Measurements from ENCODE around the gene CCNY.

CCNY gene

GRCh38 chr10:35470248-35470924, 134.1 kb downstream of the CCNY start:
- Histone ChIP-seq H3K4me1 (ENCODE audit: low read depth, poor library complexity, severe bottlenecking) (no peaks in the 10 kb centered on the region), H3K4me2 (no peak overlapping the region), H3K27me3 (ENCODE audit: insufficient read depth, low read depth) (no peaks in the 10 kb centered on the region), H3K79me2 (ENCODE audit: insufficient read depth, low read depth) (no peaks in the 10 kb centered on the region; the same call in 1 of the 2 replicates), H3K27ac (no peak overlapping the region), H3K36me3 (ENCODE audit: insufficient read depth) (no peaks in the 10 kb centered on the region), H3K9ac (no peak overlapping the region), H3K4me3 (IDR thresholded peaks at IDR 0.05; ENCODE audit: insufficient read depth, low read depth, low read length) (no peak overlapping the region), H2AFZ (ENCODE audit: low read depth) (no peak overlapping the region), H4K20me1 (ENCODE audit: insufficient read depth) (no peaks in the 10 kb centered on the region)
- no peak for TF ChIP-seq CTCF (conservative IDR thresholded peaks at IDR 0.05; ENCODE audit: low read depth, low read length)

GRCh38 chr10:35470925-35471315, 134.6 kb downstream of the CCNY start:
- no peak for TF ChIP-seq CTCF (conservative IDR thresholded peaks at IDR 0.05; ENCODE audit: low read depth, low read length)
- H3K4me1 ChIP-seq (ENCODE audit: low read depth, poor library complexity, severe bottlenecking), result no peaks in the 10 kb centered on the region
- no peaks in the 10 kb centered on the region for H4K20me1 ChIP-seq (ENCODE audit: insufficient read depth)
- no peak overlapping the region for H3K4me3 ChIP-seq (IDR thresholded peaks at IDR 0.05; ENCODE audit: insufficient read depth, low read depth, low read length)
- H3K36me3 ChIP-seq (ENCODE audit: insufficient read depth), result no peaks in the 10 kb centered on the region
- no peak overlapping the region for H3K9ac ChIP-seq
- H3K79me2 ChIP-seq (ENCODE audit: insufficient read depth, low read depth), result no peaks in the 10 kb centered on the region; the same call in 1 of the 2 replicates
- H2AFZ ChIP-seq (ENCODE audit: low read depth), result no peak overlapping the region
- H3K27me3 ChIP-seq (ENCODE audit: insufficient read depth, low read depth), result no peaks in the 10 kb centered on the region
- no peak overlapping the region for H3K27ac ChIP-seq
- H3K4me2 ChIP-seq, result no peak overlapping the region

- no peaks in the 10 kb centered on the region for H3K27me3 ChIP-seq (ENCODE audit: insufficient read depth, low read depth)
- H3K27ac ChIP-seq, result no peak overlapping the region
- no peak overlapping the region for H3K4me3 ChIP-seq (IDR thresholded peaks at IDR 0.05; ENCODE audit: insufficient read depth, low read depth, low read length)
- no peaks in the 10 kb centered on the region for H3K36me3 ChIP-seq (ENCODE audit: insufficient read depth)
- H3K4me2 ChIP-seq, result no peak overlapping the region
- H3K4me1 ChIP-seq (ENCODE audit: low read depth, poor library complexity, severe bottlenecking), result no peaks in the 10 kb centered on the region
- H3K79me2 ChIP-seq (ENCODE audit: insufficient read depth, low read depth), result no peaks in the 10 kb centered on the region; the same call in 1 of the 2 replicates
- H3K9ac ChIP-seq, result no peak overlapping the region
- no peaks in the 10 kb centered on the region for H4K20me1 ChIP-seq (ENCODE audit: insufficient read depth)
- H2AFZ ChIP-seq (ENCODE audit: low read depth), result no peak overlapping the region
- no peak for TF ChIP-seq CTCF (conservative IDR thresholded peaks at IDR 0.05; ENCODE audit: low read depth, low read length)
These were observed 135.1 kb downstream of the CCNY start for GRCh38 chr10:35471435-35471834.

GRCh38 chr10:35480142-35480541, 143.8 kb downstream of the CCNY start:
- H3K4me1 ChIP-seq (ENCODE audit: low read depth, poor library complexity, severe bottlenecking), result no peaks in the 10 kb centered on the region
- no peaks in the 10 kb centered on the region for H4K20me1 ChIP-seq (ENCODE audit: insufficient read depth)
- H3K27ac ChIP-seq, result no peak overlapping the region
- no peak overlapping the region for H3K4me3 ChIP-seq (IDR thresholded peaks at IDR 0.05; ENCODE audit: insufficient read depth, low read depth, low read length)
- H3K4me2 ChIP-seq, result no peak overlapping the region
- no peak for TF ChIP-seq CTCF (conservative IDR thresholded peaks at IDR 0.05; ENCODE audit: low read depth, low read length)
- no peaks in the 10 kb centered on the region for H3K79me2 ChIP-seq (ENCODE audit: insufficient read depth, low read depth)
- H2AFZ ChIP-seq (ENCODE audit: low read depth), result no peak overlapping the region
- H3K36me3 ChIP-seq (ENCODE audit: insufficient read depth), result no peaks in the 10 kb centered on the region
- no peak overlapping the region for H3K9ac ChIP-seq
- H3K27me3 ChIP-seq (ENCODE audit: insufficient read depth, low read depth), result no peaks in the 10 kb centered on the region

Data from KMS-11 (cell line).